Measurements from ENCODE around the gene RUFY3. TPM values are rescaled to one million over a fixed set of nuclear protein-coding genes. Genes with fewer than 3 reads are reported as not detected.

RUFY3 gene
- total RNA-seq, 1 donor from 2014 or later, result 89.2 TPM

GRCh38 chr4:70841951-70842350, 120.2 kb downstream of the RUFY3 start:
- no peak for DNase-seq (ENCODE audit: low spot score)

DNA sequence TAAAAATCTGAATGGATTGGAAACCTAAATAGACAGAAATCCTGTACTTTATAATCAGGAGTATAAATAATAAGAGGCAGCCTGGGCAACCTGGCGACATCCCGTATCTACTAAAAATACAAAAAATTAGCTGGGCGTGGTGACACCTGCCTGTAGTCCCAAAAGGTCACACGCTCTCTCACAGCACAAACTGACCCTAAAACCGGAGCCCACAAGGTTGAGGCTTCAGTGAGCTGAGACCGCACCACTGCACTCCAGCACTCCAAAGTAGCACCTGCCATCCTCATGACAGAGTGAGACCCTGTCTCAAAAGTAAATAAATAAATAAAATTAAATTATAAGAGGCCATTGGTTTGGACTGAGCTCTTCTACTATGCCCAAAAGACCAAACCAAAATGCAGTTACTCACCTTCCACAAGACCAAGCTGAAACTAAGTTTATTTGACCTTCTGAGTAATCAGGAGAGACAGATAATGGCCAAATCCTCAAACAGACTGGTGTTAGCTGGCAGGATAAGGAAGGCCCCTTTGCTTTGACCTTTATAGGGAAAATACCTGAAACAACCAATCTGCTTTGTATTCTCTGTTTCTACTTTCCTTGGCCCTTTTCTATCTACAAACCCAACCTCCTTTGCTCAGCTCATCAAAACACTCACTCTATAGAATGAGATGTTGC, 121.1 kb downstream of the RUFY3 start:
- no peak for DNase-seq (ENCODE audit: low spot score)

DNA sequence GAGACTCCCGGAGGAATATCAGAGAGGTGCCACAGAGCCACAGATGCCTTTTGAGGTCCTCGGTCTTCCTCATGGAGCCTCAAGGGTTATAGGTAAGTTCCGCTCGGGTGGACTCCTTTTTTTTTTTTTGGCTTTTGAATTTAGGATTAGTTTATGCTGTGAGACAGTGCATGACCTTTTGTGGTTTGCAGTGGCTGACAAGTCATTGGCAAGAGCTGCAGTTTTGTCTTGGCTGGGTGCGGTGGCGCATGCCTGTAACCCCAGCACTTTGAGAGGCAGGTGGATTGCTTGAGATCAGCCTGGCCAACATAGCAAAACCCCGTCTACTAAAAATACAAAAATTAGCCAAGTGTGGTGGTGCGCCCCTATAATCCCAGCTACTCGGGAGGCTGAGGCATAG, 122.4 kb downstream of the RUFY3 start:
- DNase-seq (ENCODE audit: low spot score), result no peak

DNA sequence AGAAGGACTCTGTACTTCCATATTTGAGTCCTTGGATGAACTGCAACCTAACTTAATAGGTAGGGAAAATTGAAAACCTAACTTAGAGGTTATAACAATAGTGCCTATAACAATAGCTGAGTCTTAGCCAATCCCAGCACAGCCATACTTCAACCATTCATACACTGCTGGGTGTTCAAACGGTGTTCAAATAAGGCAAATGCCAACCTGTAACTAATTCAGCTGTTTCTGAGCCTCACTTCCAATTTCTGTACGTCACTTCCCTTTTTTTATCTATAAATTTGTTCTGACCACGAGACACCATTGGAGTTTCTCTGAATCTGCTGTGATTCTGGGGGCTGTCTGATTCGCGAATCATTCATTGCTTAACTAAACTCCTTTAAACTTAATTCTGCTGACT, 127.5 kb downstream of the RUFY3 start:
- DNase-seq (ENCODE audit: low spot score), result no peak

- no peak for DNase-seq (ENCODE audit: low spot score)
Measured at GRCh38 chr4:70855464-70855863, 133.7 kb downstream of the RUFY3 start.

Other genes starting within 250 kb of the RUFY3 start
- not detected for gene MUC7, start 249.8 kb upstream of the RUFY3 start, total RNA-seq
- not detected for gene AMTN, start 203.4 kb upstream of the RUFY3 start, total RNA-seq
- gene AMBN, start 129.7 kb upstream of the RUFY3 start, total RNA-seq, result not detected
- 0.05 TPM for gene ENAM, start 93.2 kb upstream of the RUFY3 start, total RNA-seq
- 374 TPM for gene JCHAIN, start 55.5 kb upstream of the RUFY3 start, total RNA-seq
- gene UTP3, start 33.4 kb upstream of the RUFY3 start, total RNA-seq, result 26.0 TPM
- gene GRSF1, start 117.9 kb downstream of the RUFY3 start, total RNA-seq, result 72.4 TPM
- gene MOB1B, start 180.4 kb downstream of the RUFY3 start, total RNA-seq, result 23.4 TPM